Hippocampal formation (tissue), 2 donors: ENCODE data around the gene SMAD4.
A peak's percentile ranks its signal among the peaks of the same experiment; 100 is the strongest.

Source experiments
- DNase-seq, 2 donors: peaks; one replicate each; lab custom pipeline; 2025; lab: John Stamatoyannopoulos, UW

The SMAD4 gene

DNA sequence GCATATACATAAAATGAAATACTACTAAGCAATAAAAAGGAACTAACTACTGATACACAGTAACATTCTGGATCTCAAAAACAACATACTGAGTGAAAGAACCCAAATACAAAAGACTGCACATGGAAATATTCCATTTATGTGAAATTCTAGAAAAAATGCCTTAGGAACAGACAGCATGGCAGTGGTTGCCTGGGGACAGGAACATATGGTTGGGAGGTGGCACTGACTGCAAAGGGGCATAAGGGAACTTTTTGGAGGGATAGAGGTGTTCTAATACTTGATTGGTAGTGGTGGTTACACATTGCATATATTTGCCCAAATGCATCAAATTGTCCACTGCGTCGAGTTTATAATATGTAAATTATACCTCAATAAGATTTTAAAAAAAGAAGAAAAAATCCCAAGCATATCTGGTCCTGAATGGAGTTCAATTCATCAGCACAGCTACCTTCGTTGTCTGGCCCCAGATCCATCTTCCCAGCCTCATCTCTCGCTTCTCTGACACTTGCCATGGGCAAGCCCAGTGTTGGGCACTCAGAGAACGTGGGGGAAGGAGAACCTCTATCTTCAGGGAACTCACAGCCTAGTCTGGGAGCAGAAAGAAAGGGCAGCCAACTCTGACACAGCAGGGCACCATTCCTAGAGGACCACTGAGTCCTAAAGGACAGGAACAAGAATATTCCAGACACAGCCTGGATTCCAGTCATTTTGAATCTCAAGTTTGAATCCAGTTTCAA, 8.6 kb upstream of the SMAD4 start:
- no peak for DNase-seq

DNA sequence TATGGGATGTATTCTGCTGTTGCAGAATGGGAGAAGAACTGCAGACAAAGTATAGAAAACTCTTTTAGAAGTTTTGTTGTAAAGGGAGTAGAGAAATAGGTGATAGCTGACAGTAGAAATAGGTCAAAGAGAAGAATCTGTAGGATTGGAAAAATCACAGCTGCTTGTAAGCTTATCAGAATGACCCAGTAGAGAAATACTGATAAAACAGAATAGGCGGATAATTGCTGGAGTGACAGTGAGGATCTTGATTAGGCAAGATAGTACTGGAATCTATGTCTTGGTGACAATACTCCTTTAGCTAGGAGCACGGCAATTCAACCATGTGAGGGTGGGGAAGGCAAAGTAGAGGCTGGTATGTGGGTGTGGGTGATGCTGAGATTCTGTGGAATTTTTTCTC, 4.5 kb upstream of the SMAD4 start:
- no peak for DNase-seq

DNA sequence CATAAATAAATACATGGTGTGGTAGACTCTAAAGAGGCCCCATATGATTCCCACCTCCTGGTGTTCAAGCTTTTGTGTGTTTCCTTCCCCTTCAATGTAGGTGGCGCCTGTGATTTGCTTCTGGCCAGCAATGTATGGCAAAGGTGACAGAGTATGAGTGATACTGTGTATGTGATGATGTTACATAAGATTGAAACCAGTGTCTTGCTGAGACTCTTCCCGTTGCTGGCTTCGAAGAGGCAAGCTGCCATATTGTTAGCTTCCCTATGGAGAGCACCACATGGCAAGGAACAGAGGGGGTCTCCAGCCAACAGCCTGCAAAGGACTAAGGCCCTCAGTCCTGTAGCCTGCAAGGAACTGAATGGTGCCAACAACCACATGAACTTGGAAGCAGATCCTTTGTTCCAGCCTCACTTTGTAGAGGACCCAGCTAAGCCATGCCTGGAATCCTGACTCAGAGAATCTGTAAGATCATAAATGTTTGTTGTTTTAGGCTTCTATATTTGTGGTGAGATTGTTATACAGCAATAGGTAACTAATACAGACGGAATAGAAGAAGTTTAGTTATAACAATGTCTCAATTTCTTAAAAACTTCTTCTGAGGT, 1.7 kb upstream of the SMAD4 start:
- DNase-seq, result no peak

DNA sequence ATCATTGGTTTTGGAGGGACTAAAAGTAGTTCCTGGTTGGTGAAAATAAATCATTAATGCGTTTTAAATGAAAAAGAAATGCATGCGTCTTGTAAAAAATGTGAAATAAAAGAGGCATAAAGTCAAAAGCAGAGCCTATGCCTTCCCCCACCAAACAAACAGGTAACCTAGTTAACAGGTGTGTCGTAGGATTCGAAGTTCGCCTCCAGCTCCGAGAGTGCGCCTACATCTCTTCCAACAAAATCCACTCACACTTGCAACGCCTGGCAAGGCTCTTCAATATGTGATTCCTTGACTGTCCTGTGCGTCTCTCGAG, 677 bp upstream of the SMAD4 start:
- DNase-seq, result no peak

DNA sequence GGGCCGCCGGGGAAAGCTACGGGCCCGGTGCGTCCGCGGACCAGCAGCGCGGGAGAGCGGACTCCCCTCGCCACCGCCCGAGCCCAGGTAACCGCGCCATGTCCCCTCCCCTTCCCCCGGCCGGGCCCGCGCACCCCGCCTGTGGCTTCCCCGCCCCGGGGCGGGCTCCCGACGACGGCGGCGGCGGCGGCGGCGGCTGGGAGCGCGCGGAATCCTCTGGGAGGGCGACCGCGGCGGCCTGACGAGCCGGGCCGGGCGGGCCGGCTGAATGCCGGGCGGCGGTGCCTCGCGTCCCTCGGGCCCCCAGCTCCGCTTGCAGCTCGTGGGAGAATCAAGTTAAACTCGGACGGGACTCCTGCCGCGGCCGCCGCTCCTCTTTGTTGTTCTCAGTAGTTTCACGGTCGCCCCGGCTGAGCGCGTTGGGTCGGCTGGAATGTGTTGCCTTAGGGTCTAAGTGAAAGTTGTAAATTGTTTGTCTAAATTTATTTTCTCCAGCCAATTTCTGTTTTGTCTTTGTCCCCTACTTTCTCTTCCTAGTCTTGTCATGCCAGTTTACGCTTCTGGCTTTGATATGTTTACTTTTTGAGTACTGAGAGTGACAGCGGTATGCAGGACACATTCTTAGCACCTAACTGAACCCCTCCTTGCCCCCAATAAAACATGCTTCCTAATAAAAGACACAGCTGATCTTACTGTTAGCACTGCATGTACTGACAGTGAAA, 685 bp downstream of the SMAD4 start:
- peak; percentile 50 to 75 for DNase-seq

DNA sequence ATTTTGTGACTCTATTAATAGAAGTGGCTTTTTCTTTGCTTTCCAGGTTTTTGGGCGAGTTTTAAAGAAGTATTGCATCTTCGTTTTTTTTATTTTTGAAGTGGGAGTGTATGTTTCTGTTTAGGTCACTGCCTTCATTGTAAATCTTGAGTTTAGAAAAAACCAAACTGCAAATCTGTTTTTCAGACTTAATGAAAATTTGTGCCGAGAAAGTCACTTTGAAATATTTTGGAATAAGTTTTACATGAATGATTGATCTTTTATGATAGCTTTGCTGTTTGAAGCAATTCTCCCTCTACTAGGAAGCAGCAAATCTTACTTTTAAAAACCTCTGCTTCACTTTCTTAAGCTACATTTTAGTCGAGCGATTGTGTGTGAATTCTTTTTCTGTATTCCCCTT, 2.2 kb downstream of the SMAD4 start:
- DNase-seq, result no peak

DNA sequence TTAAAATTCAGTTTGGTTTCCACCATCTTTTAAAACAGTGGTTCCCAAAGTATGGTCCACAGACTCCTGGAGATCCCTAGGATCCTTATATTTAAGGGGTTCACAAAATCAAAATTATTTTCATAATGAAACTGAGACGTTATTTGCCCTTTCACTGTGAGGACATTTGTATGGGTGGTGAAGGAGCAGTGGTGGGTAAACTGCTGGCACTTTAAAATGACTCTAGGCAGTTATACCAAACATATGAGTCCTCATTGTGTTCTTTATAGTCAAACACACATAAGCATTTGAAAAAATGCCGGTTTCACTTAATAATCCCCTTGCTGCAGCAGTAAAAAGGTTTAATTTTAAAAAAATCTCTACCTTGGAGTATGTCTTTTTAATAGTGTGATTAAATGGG, 7.2 kb downstream of the SMAD4 start:
- no peak for DNase-seq

DNA sequence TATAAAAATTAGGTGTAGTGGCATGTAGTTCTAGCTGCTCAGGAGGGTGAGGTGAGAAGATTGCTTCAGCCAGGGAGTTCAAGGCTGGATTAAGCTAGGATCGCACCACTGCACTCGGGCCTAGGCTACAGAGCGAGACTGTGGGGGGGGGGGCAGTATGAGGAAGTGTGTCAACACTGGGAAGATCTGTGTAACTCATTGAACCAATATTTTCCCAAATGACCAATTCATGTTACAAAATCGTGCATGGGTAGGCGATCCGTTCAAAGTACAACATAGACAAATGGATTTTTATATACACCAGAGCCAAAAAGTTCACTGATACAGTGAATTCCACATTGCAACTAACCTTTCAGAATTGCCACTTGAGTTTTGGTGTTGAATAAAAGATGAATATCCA, 8.1 kb downstream of the SMAD4 start:
- DNase-seq, result no peak

DNA sequence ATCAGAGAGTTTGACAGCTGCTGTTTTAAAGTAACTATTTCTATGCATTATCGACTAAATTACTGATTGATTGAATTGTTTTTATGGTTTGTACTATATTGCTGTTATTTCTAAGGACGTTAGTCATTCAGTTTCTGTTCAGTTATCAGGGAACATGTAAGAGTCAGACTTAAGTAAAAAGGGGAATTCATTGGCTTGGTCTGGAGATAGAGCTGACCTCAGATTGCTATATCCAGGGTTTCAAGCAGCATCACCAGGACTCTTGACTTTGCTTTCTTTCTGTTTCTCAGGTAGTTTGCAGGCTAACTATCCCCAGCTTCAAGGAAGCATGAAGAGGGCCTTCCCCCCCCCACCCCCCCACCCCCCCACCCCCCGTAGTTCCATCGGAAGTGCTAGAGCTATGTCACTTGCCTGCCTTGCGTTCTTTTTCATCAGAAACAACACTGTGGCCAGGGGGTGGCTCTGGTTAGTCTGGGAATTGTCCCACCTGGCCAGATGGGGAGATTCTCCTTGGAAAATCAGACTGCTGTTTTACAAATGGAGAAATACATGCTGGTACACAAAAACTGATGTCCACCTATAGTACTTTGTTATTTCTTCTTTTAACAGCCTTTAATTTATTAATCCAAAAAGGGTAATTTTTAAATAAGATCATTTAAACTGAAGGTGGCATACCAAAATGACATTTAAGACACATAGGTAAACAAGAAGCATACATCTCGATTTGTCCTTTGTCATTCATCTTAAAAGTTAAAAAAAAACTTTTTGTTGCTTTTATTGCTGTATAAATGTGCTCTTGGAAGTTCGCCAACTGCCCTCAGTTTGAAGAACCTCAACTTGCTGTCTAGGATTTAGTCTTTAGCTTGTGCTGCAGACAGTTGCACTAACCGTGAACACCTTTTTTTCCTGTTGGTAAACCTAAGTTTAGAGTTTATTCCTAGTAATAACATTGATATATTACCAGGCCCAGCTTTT, 9.4 kb downstream of the SMAD4 start:
- no peak for DNase-seq

DNA sequence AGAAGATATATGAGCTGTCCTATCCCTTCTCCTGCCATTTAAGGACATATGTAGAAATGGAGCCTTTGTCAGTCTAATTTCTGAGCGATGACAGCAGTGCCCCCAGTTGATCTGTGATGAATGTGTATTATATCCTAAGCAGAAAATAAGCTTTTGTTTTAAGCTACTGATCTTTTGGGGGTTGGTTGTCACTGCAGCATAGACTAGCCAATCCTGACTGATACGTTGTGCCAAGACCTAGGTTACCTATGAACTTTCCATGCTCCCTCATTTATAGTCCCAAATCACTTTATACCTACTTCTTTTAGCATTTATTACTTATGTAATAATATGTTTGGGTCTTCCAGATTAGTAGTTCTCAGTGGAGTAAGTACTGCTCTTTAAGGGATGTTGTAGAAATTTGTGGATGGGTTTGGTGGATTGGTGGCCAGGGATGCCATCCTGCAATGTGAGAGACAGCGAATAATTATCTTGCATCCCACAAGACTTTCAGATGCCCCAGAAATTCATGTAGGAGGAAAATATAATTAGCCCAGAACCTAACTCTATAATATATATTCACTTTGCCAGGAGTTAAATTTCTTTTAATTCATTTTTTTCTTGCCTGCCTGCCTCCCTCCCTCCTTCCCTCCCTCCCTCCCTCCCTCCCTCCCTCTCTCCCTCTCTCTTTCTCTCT, 11.8 kb downstream of the SMAD4 start:
- DNase-seq, result no peak

DNA sequence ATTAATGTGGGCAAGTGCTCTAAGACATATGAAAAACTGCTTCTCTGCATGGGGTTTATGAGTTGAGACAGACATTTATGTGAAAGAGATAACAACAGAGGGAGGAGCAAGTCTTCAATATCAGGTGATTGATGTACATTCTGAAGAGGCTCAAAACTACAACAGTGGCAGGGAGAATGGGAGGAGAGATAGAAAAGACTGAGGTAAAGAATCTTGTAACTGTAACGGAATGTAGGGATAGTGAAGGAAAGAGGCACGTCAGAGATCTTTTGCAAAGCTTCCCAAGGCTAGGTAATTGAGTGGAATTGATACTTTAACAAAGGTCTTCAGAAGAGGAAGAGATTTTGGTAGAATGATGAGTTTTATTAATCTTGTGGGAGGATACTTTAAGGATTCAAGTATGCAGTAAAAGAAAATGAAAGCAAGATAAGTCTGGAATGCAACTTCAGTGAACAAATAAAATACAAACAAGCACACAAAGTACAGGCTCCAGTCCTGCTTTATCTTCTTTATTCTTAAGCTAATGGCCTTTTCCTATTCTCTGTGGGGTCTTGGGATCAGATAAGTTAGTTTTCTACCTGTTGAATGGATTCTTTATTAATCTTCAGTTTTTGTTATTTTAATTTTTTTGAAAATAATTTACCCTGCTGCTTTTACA, 15.0 kb downstream of the SMAD4 start:
- DNase-seq, result no peak

DNA sequence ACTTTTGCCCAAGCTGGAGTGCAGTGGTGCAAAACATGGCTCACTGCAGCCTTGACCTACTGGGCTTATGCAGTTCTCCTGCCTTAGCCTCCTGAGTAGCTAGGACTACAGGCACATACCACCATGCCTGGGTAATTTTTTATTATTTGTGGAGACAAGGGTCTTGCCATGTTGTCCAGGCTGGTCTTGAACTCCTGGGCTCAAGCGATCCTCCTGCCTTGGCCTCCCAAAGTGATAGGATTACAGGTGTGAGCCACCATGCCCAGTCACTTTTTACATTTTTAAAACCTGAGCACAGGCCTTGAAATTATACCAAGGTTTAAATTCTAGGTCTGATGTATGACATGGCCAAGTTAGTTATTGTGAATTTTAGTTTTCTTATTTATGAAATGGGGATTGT, 18.2 kb downstream of the SMAD4 start:
- no peak for DNase-seq

DNA sequence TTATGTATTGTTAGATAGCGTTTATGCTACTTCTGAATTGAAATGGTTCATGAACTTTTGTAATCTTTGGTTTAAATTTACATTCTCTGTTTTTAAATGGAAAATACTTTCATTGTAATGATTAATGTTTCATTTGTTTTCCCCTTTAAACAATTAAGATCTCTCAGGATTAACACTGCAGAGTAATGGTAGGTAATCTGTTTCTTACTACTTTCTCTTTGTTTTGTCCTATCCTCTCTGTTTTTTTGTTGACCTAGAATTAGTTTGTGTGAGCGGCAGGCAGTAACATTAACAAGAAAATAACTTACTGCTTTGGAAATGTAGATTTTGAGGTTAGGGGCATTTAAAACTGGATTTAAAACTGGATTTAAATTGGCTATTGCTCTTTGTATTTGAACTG, 19.1 kb downstream of the SMAD4 start:
- no peak for DNase-seq

DNA sequence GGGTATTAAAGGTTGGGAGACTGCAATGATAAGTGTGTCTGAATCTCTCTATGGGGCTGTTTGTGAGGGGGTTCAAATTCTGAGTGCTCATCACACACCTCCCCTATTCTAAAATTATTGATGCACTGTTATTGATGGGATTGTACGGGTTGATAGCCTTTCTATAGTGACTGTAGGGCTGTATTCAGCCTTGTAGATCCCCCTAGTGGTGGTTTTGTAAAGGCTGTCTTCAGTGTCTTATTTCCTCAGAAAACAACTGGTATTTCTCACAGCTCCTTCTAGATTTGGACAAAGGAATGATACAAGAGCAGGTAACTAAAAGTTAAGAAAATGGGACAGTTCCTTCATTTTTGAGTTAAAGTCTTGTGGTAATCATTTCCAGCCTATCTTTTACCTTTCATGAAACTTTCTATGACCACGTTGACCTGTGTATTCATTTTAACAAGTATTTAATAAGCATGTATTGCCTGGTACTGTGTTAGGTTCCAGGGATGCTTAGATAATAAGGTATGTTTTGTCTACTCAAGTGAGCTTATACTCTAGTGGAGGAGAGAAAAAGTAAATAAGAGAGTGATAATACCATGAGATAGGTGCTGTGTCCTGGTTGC, 21.2 kb downstream of the SMAD4 start:
- peak in 1 of 2 donors; percentile 64 for DNase-seq

DNA sequence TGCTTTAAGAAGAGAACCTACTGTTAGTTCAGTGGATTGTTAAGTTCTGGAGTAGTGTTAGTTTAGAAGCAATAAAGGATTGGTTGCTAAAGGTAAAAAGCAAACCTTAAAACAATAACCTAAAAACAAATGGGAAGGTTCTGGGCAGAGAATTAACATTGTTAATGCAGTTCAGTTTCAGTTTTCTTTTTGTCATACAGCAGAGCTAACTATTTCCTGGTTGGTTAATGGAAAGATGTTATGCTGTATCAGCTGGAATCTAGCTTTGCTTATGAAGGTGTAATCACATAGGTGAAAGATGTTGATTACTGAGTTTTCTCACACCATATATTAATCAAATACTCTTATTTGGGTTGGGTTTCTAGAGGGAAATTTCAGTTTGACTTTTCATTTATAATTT, 23.8 kb downstream of the SMAD4 start:
- no peak for DNase-seq

DNA sequence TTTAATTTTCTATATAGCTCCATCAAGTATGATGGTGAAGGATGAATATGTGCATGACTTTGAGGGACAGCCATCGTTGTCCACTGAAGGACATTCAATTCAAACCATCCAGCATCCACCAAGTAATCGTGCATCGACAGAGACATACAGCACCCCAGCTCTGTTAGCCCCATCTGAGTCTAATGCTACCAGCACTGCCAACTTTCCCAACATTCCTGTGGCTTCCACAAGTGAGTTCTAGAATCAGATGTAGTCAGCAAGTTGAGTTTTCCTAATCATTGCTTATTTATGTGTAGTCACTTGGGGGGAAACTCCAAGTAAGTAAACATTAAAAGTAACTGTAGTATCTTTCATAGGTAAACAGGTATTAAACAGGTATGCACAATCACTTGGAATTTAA, 24.8 kb downstream of the SMAD4 start:
- DNase-seq, result no peak

DNA sequence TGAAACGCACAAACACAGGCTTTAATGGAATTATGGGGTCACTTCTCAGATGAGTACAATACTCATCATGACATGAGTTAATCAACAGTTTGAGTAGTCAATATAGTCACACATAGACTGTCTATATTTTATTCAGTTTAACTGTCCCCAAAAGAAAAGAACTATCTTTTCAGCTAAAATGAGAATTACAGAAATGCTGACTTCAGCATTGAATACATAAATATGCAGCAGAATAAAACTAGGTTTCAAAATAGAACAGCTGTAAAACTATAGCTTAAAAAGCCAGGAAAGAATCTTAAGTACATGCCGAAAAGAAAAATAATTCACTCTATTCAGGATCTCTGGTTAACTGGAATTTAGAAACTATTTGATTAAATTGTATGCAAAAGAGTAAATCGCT, 30.0 kb downstream of the SMAD4 start:
- DNase-seq, result no peak

DNA sequence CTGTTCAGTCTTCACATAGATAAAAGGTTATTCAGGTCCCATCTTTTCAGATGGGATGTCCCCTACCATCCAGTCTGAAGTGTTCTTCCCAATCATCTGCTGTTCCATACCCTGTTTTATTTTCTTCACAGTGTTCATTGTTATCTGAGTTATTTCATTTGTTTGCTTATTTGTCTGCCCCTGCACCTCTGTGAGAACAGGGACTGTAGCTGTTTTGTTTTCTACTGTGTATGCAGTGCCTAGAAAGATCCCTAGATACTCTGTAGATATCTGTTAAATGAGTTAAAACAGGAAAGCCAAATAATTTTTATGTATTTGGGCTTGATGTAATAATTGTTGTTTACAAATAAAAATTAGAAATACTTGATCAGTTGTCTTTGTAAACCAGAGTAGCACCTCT, 34.2 kb downstream of the SMAD4 start:
- no peak for DNase-seq

DNA sequence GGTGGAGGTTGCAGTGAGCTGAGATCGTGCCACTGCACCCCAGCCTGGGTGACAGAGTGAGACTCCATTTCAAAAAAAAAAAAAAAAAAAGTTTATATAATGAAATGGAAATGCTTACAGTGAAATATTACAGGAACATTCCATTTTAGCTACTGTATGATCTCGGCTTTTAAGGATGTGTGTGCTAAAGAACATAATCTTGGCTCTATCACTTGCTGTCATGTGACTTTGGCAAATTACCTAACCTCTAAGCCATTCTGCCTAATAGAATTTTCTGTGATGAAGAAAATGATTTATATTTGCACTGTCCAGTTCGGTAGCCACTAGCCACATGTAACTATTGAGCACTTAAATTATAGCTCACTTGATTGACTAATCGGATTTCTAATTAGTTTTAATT, 36.3 kb downstream of the SMAD4 start:
- no peak for DNase-seq

DNA sequence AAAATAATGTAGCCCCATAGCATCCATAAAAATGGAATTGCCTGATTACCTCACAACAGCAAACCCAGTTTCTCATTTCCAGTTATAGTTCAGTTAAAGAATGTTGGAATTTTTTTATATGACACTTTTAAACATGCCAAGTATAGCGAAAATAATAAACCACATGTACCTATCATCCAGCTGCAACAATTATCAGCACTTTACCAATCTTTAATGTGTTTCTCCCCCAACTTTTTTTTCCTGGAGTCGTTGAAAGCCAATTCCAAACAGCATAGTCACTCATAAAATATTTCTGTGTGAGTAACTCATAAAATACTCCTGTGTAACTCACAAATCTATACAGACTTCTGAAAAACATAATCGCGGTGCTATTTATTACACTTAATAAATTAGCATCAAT, 38.1 kb downstream of the SMAD4 start:
- no peak for DNase-seq

DNA sequence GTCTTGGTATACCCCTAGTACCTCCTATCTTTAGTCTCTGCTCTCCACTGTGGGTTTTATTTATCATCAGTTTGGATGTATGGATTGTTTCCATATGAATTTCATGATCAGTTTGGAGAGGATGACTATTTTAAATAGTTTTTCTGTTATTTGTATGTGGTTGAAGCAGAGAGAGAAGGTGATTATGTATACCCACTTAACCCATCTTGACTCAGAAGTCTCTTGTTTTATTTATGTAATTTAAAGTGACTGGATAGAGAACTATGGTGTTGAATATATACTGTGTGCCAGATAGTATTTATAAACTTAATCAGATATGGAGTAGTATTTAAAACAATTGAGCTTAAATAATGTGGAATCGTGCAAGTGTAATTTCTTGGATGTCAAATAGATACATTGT, 39.9 kb downstream of the SMAD4 start:
- DNase-seq, result no peak
